ENCODE results near the gene ZNF687.

GRCh38 chr1:151254217-151255213 lies 27.6 kb upstream of the ZNF687 start, which contains the start of gene PSMD4:
- TF ChIP-seq CTCF (IDR thresholded peaks at IDR 0.05; ENCODE audit: low read depth, low read length, poor library complexity, severe bottlenecking) (no peak), EZH2phosphoT487 (IDR thresholded peaks at IDR 0.05; ENCODE audit: borderline replicate concordance, low read length) (no peak)

Measured in DOHH2 (cell line).